IMR-90 (cell line): ENCODE data around the gene TBC1D16.

Experiments used
- CEBPB ChIP-seq: IDR thresholded peaks from 2 replicates; pipeline ENCODE4 v1.6.1; 2012; ENCODE audit warnings: low read depth, low read length, improper control_type of control experiment
- CHD1 ChIP-seq: IDR thresholded peaks from 2 replicates; pipeline ENCODE4 v1.6.1; 2012; ENCODE audit warnings: low read depth, low read length, improper control_type of control experiment
- MAFK ChIP-seq: IDR thresholded peaks from 2 replicates; pipeline ENCODE4 v1.6.1; 2012; ENCODE audit warnings: low read depth, low read length, improper control_type of control experiment
- MAZ ChIP-seq: IDR thresholded peaks from 2 replicates; pipeline ENCODE4 v1.6.1; 2012; ENCODE audit warnings: low read depth, mild to moderate bottlenecking, low read length, improper control_type of control experiment, moderate library complexity, borderline replicate concordance
- POLR2A ChIP-seq: IDR thresholded peaks from 2 replicates; pipeline ENCODE4 v1.6.1; 2012; ENCODE audit warnings: mild to moderate bottlenecking, low read depth, low read length
- RAD21 ChIP-seq: IDR thresholded peaks from 2 replicates; pipeline ENCODE4 v1.6.1; 2012; ENCODE audit warnings: low read length, improper control_type of control experiment
- RCOR1 ChIP-seq: IDR thresholded peaks from 2 replicates; pipeline ENCODE4 v1.6.1; 2012; ENCODE audit warnings: mild to moderate bottlenecking, low read length, improper control_type of control experiment; ENCODE audit not compliant: insufficient replicate concordance
- SMC3 ChIP-seq: fragments of 150-350 bp; IDR thresholded peaks from 2 replicates; pipeline ENCODE4 v1.6.1; 2016; ENCODE audit warnings: low read depth, mild to moderate bottlenecking, antibody characterized with exemption, low read length, moderate library complexity
- TF ChIP-seq, protein P1 (sequence below): conservative IDR thresholded peaks from 2 replicates; pipeline ENCODE4 v1.5.1; 2012; ENCODE audit warnings: mild to moderate bottlenecking, low read depth, low read length, improper control_type of control experiment

- TF ChIP-seq SMC3 (no peak), RCOR1 (no peak), POLR2A (no peak), CEBPB (no peak), MAFK (no peak), RAD21 (no peak), MAZ (no peak), CHD1 (no peak)
- TF ChIP-seq, protein P1, sequence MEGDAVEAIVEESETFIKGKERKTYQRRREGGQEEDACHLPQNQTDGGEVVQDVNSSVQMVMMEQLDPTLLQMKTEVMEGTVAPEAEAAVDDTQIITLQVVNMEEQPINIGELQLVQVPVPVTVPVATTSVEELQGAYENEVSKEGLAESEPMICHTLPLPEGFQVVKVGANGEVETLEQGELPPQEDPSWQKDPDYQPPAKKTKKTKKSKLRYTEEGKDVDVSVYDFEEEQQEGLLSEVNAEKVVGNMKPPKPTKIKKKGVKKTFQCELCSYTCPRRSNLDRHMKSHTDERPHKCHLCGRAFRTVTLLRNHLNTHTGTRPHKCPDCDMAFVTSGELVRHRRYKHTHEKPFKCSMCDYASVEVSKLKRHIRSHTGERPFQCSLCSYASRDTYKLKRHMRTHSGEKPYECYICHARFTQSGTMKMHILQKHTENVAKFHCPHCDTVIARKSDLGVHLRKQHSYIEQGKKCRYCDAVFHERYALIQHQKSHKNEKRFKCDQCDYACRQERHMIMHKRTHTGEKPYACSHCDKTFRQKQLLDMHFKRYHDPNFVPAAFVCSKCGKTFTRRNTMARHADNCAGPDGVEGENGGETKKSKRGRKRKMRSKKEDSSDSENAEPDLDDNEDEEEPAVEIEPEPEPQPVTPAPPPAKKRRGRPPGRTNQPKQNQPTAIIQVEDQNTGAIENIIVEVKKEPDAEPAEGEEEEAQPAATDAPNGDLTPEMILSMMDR = no peak
Measured at GRCh38 chr17:79978548-79978855, 57.2 kb downstream of the TBC1D16 start.
